GM12891 (cell line): ENCODE measurements around the gene MGA.

Experiments
- DNase-seq: peaks from one replicate; pipeline ENCODE4 v3.0.0; 2011; ENCODE audit warnings: low spot score; ENCODE audit not compliant: insufficient read length
- FAIRE-seq: peaks from 2 replicates; lab custom pipeline; 2011; peaks lifted over from hg19 to GRCh38; lab: Jason Lieb, UNC
- PAX5 ChIP-seq: IDR thresholded peaks from 2 replicates; pipeline ENCODE4 v1.6.1; 2011; ENCODE audit warnings: low read length, moderate library complexity, mild to moderate bottlenecking; ENCODE audit not compliant: insufficient read depth, severe bottlenecking
- POLR2A ChIP-seq: IDR thresholded peaks from 2 replicates; pipeline ENCODE4 v1.6.1; 2011; ENCODE audit warnings: low read depth, low read length, control low read depth
- POLR2AphosphoS5 ChIP-seq: IDR thresholded peaks from 2 replicates; pipeline ENCODE4 v1.6.1; 2011; ENCODE audit warnings: low read depth, low read length, control low read depth
- POU2F2 ChIP-seq: IDR thresholded peaks from 2 replicates; pipeline ENCODE4 v1.6.1; 2011; ENCODE audit warnings: low read depth, mild to moderate bottlenecking, control low read depth, low read length, moderate library complexity
- SPI1 ChIP-seq: IDR thresholded peaks from 2 replicates; pipeline ENCODE4 v1.6.1; 2011; ENCODE audit warnings: low read depth, low read length, control low read depth
- TAF1 ChIP-seq: IDR thresholded peaks from 2 replicates; pipeline ENCODE4 v1.6.1; 2011; ENCODE audit warnings: low read depth, low read length, control low read depth

MGA gene

GRCh38 chr15:41792000-41792637 lies 131.9 kb downstream of the MGA start:
- TF ChIP-seq POLR2AphosphoS5 (no peak), PAX5 (no peak), SPI1 (no peak), POLR2A (no peak), POU2F2 (no peak), TAF1 (no peak)
- FAIRE-seq = no peak
- DNase-seq = no peak

- TF ChIP-seq POLR2AphosphoS5 = no peak
- no peak for DNase-seq
- no peak for FAIRE-seq
These were observed 133.9 kb downstream of the MGA start for GRCh38 chr15:41794081-41794480.

GRCh38 chr15:41795996-41796856 lies 136.0 kb downstream of the MGA start:
- DNase-seq = no peak
- TF ChIP-seq PAX5 (no peak), POLR2AphosphoS5 (no peak), SPI1 (no peak), POU2F2 (no peak), POLR2A (no peak), TAF1 (no peak)
- FAIRE-seq = no peak

GRCh38 chr15:41797201-41797944 lies 137.2 kb downstream of the MGA start:
- FAIRE-seq (no peak), DNase-seq (no peak)

GRCh38 chr15:41798607-41799487 lies 138.6 kb downstream of the MGA start:
- FAIRE-seq = no peak
- TF ChIP-seq TAF1 (no peak), PAX5 (no peak), POLR2A (no peak), POU2F2 (no peak), POLR2AphosphoS5 (no peak), SPI1 (no peak)
- DNase-seq = no peak

More at GRCh38 chr15:41797201-41797944, 137.2 kb downstream of the MGA start:
- no peak for TF ChIP-seq PAX5
- TF ChIP-seq POU2F2 = no peak
- TF ChIP-seq SPI1 = no peak
- no peak for TF ChIP-seq POLR2AphosphoS5
- no peak for TF ChIP-seq POLR2A
- no peak for TF ChIP-seq TAF1

- TF ChIP-seq SPI1 (no peak), POLR2AphosphoS5 (no peak), TAF1 (no peak), POU2F2 (no peak), PAX5 (no peak), POLR2A (no peak)
- no peak for FAIRE-seq
- no peak for DNase-seq
These were observed 139.2 kb downstream of the MGA start for GRCh38 chr15:41799488-41799805.

GRCh38 chr15:41801185-41801584 lies 141.0 kb downstream of the MGA start:
- FAIRE-seq = no peak
- no peak for DNase-seq
- no peak for TF ChIP-seq POLR2AphosphoS5
- TF ChIP-seq SPI1 = no peak
- no peak for TF ChIP-seq POU2F2
- TF ChIP-seq PAX5 = no peak
- no peak for TF ChIP-seq POLR2A
- no peak for TF ChIP-seq TAF1

- FAIRE-seq (no peak), DNase-seq (no peak)
- TF ChIP-seq POLR2A = no peak
- no peak for TF ChIP-seq SPI1
- no peak for TF ChIP-seq TAF1
- no peak for TF ChIP-seq POLR2AphosphoS5
- TF ChIP-seq POU2F2 = no peak
- no peak for TF ChIP-seq PAX5
These were observed 141.7 kb downstream of the MGA start for GRCh38 chr15:41801850-41802455.

GRCh38 chr15:41804361-41804760 lies 144.2 kb downstream of the MGA start:
- DNase-seq (no peak), FAIRE-seq (no peak)
- TF ChIP-seq TAF1 (no peak), POLR2A (no peak), POU2F2 (no peak), SPI1 (no peak), PAX5 (no peak), POLR2AphosphoS5 (no peak)
